ENCODE results near the gene MFAP4.
A peak's percentile ranks its signal among the peaks of the same experiment; 100 is the strongest.

The MFAP4 gene

DNA sequence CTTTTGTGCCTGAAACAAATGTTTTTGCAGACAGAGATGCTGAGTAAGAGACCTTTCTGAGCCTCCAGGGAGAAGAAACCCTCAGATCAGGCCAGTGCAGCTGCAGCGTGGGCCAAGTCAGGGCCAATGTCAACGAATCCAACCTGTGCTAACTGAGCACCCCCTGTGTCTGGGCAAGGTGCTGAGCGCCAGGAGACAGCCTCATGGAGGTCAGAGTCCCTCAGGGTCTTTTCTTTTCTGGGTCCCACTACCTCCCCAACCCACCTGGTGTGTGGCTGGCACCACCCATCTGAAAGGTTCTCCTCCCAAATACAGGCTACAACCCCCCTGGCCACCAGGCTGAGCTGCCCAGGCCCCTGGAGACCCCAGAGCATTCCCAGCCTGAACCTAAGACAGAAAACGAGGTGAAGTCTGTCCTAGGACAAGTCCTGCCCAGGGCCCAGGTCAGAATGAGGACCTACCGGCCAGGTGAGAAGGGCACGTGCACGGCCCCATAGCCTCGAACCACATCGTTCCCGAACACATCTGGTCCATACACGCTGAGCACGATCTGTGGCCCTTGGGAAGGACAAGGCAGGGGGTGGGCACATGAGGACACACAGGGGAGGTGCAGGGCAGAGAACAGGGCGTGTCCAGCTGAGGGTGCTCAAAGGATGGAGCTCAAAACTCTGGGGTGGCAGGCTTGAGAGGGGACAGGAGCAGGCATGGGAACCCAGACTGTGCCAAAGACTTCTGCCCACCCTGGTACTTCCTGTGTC, 39.5 kb downstream of the MFAP4 start:
- no peak for DNase-seq

DNA sequence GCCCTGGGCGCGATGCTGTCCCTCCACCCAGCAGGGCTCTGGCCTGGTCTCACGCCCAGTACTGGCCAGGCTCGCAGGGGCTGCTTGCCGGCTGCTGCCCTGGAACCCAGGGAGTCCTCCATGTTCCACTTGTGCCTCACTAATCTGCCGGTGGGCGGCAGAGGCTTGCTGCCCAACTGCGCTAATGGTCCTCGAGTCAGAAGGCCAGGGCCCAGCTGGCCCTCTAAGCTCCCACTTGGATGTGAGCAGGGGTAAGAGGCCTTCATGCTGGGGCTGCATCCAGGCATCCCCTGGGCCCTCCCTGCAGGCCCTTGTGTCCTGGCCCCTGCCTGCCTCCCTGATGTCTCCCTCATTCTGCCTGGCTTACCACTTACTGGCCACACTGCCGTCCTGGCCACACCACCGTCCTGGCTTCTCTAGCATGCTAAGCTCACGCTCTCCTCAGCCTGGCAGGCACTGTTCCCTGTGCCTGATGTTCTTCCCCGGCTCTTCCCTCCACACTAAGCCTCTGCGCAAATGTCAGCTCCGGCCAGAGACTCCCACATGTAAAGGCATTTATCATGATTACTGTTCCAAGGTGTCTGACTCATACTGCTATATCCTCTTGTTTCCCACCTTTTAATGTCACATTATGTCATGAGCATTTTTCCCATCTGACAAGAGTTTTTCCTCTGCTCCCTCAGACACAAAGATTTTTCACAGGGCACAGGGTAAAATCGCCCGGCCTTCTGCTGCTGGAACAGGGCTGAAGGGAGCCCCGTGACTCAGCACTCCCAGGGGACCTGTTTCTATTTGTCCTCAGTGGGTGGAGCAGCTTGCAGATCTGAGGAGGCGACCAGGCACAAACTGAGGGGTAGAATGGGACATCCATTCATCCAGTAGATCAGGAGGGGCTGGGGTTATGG, 40.4 kb downstream of the MFAP4 start:
- DNase-seq, result peak; percentile 71

DNA sequence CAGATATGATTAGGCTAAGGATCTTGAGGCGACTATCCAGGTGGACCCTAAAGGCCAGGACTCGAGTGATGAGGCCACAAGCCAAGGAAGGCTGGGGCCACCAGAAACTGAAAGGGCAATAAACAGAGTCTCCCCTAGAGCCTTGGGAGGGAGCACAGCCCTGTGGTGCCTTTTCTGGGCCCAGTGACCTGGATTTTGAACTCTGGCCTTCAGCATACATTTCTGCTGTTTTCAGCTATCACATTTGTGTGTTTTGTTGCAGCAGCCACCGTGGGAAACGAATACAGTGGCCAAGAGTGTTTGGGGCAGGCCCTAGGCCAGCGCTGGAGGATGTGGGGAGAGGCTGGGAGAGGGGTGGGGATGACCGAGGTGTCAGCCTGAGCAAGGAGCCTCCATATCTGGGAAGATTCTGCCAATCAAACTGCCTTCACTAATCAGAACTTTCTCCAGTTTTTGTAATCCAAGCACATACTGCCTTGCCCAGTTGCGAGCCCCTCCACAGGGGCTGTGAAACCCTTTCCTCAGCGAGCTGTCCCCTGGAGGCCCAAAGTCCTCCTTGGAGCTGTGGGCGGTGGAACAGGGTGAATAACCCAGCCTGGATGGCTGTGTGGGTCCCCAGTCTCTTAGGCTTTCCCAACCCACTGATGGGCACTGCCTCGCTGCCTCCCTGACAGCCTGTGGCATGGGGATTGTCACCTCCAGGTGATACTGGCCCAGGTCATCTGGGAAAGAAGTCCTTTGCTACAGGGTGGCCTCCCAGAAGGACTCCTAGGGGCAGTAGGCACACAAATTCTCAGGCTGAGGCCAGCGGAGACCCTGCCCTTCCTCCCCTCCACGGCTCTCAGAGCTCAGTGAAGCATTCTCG, 41.3 kb downstream of the MFAP4 start:
- DNase-seq, result no peak

DNA sequence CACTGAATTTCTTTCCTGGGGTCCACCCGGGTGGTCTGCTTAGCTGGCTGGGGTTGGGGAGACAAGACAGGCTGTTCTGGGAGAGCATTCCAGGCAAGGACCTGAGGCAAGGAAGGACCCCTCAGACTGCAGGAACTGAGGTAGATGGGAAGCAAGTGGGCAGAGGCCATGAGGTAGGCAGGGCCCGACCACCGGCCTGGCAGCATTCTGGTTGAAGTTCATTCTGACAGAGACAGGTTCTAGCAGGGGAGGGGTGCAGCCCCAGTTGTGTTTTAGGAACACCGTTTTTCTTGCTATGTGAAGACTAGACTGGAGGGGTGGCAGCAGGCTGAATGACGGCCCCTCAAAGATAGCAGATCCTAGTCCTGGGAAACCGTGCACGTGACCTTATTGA, 41.9 kb downstream of the MFAP4 start:
- no peak for DNase-seq

DNA sequence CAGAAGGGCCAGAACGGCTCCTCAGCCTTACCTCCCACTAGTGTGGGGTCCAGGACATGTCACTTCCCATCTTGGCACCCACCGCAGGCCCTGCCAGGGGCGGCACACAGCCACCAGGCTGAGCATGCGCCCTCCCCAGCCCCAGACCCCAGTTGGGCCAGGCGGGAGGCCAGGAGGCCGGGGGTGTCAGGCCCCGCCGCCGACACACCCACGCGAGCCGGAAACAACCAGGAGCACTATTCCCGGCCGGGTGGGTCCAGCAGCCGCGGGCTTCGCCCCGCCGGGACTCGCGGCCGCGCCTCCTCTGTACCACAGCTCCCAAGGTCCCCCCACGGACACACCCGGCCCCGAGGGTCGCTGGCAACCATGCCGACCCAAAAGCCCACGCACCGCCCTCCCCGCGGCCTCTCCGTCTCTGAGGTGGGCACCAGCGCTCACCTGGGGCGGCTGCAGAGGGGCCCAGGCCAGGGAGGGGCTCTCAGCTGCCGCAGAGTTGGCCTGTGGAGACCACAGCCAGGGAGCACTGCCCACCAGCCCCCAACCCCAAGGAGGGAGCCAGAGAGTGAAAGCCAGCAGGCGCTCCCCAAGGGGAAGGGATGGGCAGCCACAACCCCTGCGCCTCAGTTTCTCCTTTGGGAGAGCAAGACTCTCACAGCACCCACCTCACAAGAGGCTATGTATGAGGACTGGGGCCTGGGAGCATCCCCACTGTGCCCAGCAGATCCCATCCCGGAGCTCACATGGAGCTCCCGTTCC, 42.5 kb downstream of the MFAP4 start:
- no peak for DNase-seq

DNA sequence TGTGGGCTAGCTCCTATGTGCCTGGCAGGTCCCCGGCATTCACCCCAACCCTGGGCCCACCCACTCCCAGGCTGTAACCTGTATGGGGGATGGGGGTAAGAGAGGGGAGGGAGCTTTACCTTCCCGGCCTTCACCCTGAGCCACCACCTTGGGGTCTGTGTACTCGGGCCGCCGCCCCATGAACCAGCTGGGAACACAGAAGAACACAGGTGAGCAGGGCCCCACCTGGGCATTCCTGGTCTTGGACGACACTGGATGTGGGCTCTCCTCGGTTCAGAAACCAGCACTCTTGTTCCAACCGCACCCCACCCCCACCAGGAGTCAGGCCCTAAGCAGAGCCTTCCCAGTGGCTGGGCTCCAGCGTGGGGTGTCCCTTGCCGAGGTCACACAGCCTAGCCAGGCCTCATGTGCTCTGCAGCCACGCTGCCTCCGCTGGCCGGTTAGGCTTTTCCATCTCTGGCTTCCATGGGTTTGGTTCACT, 43.3 kb downstream of the MFAP4 start:
- no peak for DNase-seq

DNA sequence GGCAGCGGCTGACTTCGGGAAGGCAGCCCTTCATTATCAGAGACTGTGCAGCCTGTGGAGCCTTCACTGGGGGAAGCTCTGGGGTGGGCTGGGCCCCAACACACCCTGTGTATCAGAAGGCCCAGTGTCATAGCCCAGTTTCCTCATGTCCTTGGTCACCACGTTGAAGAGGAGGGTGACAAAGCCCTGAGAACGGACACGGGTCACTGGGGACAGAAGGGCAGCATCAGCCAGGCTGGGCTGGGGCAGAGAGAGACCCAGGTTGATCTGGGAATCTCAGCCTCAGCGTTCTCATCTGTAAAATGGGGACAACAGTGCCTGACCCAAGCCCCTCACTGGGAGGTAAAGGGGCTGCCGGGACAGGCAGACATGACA, 43.7 kb downstream of the MFAP4 start:
- DNase-seq, result no peak

DNA sequence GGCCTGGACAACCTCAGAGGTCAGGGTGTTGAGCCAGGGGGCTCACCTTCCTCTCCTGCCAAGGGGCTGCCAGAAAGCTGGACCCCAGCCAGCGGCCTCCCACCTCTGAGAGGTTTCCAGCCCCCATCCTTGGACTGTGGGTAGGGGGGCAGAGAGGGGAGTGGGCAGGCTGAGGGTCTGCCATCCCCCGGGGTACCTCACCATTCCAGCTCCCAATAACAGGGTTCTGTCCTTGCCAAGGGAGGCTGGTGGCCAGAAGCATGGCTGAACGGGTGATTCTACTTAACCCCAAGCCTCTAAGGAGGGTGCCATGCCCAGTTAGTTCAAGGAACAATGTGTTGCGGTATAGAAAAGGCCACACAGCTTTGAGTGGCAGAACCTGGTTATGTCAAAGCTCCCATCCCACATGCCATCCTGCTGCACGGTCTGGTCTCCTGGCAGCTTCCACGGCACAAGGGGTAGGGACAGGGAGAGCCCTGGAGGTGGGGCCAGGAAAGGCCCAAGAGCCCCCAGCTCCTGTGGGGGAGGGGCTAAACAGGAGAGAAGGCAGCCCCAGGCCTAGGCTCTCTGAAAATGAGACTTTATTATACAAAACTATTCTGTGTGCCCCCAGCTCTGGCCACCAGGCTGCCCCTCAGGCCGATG, 44.3 kb downstream of the MFAP4 start:
- no peak for DNase-seq

DNA sequence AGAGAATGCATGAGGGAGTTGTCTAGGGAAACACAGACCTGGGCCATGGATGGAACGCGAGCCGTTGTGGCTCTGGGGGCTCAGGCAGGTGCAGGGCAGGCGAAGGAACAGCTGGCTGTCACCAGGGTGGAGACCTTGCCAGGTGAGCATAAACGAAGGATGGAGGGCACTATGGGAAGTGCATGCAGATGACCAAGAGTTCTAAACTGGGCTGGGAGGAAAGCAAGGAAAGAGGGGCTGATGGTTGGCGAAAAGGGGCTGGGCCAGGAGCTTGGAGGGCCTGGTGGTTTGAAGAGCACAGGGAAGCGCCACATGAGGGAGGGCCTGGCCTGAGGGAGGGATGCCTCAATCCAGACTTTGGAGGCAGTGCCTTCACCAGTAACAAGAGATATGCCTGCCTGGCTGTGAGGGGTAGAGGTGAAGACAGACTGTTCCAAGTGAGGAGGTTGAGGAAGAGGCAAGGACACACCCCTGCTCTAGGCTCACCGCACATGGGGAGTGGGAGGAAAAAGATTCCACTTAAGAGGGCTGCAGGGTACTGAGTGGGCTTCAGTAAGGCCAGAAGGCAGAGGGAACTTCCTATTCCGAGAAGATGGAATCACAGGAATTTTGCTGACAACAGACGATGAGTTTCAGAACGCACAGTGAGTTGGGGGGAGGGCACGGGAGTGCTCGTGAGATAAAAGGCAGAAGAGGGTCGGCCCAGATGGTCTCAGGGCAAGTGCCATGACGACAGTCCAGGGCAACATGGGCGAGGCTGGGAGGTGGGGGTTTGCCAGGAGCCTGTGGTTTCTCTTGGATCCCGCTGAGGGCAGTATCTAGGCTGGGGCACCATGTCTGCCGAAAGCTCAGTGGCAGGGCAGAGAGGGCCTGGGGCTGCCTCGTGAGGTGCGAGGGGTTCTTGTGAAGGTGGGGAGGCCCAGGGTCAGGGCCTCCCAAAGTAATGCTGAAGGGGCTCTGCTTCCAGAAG, 45.1 kb downstream of the MFAP4 start:
- no peak for DNase-seq

DNA sequence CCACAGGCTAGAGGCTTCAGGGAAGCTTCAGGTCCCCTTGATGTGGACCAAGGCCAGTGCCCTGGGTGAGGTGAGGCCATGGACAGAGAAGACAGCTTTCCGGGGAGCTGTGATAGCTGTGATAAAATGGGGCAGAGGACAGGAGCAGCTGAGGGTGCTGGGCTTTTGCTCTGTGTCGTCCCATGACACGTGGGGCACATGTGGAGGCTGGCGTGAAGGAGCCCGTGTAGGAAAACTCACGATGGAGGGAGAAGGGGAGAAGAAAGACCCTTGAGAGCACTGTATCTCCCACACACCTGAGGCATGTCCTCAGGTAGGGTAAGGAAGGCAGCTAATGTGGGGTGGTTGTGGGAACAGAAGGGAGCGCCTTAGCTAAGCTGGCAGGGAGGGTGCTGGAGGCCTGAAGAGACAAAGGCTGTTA, 45.8 kb downstream of the MFAP4 start:
- no peak for DNase-seq

DNA sequence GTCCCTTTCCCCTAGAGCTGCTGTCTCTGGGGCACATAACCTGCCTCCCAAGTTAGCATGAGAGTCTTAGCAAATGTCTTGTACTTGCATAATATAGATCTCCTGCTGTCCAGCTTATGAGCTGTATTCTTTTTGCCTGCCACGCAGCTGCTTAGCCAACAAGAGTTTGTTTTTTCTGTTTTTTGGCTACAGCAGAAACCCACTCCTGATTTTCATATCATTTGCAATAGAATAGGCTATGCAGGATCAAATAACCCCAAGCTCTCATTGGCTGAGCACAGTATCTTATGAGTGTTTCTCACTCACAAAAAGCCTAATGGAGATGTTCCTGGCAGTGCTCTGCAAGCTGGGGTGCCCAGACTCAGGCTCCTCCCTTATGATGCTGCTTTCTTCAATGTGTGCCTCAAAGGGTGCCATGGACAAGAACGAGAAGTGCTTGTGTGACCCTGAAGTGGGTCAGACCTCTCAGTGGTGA, 47.6 kb downstream of the MFAP4 start:
- no peak for DNase-seq

DNA sequence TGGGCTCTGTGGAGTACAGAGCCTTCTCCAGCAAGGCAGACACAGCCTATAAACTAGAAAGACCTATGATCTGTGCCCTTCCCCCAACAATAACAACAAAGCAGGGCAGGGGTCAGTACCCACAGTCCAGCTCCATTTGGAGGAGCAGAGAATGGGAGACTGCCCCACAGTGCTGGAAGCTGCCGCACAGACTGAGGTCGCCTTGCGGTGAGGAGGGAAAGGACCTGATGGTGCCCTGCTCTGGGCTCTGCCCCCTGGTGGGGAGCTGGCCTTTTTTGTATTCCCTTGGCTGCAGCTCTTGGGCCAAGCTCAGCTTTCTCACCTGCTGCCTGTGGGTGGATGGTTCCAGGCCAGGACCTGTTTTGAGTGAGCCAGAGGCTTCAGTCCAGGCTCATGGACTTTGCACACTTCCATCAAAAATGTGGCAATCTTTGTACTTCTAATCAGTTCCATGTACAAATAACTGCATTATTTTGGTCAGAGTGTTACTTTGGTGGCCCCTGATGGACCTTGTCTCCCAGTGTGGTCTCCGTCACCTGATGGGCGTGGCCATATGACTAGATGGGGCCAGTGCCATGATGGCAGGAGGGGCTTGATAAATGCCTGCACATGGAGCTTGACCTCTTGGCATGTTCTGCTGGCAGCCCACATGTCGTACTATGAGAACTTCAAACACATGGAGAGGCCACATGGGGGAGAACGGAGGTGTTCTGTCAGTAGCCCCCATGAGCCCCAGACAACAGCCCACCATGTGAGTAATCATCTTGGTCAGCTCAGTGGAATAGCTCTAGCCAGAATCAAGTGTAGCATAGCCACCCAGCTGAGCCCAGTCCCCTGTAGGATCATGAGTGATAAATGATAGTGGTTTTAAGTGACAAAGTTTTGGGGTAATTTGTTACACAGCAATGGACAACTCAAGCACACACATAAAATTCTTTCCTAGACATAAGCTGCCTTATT, 48.7 kb downstream of the MFAP4 start:
- DNase-seq, result no peak

DNA sequence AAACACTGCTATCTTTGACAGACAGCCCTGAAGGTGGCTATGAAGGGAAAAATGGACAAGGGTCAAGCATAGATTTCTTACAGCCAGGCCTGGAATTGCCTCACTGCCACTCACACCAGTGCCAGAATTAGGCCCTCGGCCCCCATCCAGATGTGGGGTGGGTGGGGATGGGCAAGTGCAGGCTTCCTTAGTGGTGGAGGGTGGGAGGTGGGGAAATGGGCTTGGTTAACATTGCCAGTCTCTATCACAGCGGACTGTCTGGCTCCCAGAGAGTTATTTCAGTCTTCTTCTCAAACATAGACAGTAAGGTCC, 49.3 kb downstream of the MFAP4 start:
- DNase-seq, result no peak

DNA sequence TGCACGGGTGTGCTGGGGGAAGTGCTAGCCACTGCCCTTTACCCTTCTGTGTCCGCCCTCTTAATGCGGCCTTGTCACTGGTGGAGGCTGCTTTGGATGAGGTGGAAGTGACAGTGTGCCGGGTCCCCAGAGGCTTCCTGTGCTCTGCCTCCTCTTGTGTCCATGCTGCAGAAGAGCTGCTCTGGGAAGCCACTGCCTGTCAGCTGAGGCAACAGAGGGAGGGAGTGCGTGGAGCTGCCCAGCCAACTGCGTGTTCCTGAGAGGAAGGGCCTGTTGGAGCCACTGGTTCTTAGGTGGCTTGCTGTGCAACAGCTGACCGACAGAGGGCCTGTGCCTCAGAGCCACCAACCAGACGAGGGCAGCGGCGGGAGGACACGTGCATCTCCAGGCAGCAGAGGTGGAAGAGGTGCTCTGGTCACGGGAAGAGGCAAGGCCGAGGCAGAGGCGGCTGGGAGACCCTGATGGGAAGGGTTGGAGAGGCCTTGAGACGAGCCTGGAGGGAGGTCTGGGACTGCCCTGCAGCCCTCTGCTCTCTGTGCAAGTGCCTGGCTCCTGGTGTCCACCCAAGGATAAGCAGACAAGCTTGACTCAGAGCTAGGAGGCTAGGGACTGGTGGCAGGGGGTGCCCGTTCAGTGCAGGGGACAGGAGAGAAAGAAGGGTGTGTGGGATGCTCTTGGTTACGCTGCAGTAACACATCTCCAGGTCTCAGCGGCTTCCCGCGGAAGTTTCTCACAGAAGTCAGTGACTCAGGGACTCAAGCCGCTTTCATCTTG, 49.9 kb downstream of the MFAP4 start:
- no peak for DNase-seq

DNA sequence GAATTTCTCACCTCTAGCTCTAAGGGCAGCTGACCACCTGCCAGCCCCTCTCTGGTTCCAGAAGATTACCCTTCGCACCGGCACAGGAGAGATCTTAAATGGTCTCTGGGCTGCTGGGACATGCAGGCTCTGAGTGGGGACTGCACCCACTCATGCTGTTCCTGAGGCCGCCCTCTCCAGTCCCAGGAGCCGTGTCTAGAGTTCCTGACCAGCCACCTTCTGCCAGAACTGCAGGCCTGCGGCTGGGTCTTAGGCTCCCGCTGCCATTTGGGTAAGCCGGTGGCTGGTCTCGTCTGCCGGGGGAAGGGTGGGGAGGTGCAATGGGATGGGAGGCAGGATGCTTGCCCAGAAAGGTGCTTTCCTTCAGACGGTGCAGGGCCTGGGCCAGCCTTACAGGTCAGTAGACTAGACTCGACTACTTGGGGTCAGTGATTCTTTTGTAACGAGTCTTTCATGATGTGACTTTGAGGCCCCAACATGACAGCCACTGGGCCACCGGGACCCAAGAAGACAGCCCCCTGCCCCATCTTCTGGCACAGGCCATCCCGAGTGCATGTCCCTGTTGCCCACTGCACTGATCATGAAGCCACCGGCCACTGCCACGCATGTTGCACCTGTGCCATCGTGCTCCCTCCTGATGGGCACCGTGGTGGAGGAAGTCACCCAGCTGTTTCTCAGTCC, 50.9 kb downstream of the MFAP4 start:
- DNase-seq, result no peak

DNA sequence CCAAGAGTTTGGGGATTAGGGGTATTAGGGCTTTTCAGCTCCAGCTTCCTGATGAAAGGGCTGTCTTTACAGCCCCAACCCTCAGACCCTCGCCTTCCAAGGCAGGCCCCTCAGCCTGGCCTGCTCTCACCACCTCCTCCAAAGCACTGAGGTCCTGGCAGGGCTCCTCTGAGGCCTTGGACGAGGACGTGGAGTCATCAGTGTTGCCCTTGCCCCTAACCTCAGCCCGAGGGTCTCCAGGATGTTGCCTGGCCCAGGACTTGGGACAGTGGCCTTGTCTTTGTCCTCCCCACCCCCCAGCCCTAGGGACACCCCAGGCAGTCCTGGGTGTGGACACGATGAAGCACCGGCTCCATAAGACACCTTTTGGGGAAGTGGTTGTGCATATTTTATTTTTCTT, 52.7 kb downstream of the MFAP4 start:
- no peak for DNase-seq

DNA sequence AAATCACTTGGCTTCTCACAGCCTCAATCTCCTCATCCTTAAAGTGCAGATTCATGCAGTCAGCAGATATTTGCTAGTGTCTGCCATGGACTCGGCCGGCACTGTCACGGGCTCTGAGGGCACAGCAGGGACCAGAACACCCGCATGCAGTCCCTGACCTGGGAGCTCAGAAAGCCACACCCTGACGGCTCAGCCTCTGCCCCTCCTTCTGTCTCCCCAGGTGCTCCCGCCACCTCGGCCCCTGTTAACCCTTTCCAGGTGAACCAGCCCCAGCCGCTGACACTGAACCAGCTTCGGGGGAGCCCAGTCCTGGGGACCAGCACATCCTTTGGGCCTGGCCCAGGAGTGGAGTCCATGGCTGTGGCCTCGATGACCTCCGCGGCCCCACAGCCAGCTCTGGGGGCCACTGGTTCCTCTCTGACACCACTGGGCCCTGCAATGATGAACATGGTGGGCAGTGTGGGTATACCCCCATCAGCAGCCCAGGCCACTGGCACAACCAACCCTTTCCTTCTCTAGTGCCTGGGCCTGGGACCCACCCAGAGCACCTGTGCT, 53.2 kb downstream of the MFAP4 start:
- DNase-seq, result no peak
